Lung (tissue), 12 donors: ENCODE results near the gene BRCA2. TPM values are rescaled to one million over a fixed set of nuclear protein-coding genes. Genes with fewer than 3 reads are reported as not detected.

Source experiments
- ATAC-seq: fragments of 200-7000 bp; cut with Tn5 transposase; one replicate; pipeline ENCODE4 v1.9.1; 2020; ENCODE audit warnings: moderate number of reproducible peaks; ENCODE audit not compliant: insufficient read depth, low FRiP score
- DNase-seq, 3 donors: peaks; one replicate each; pipeline ENCODE4 v3.0.0-alpha.2; 2013 to 2017
- H3K27ac ChIP-seq, 2 donors: one replicate each; pipeline ENCODE4 v1.5.1; 2013; ENCODE audit warnings: mild to moderate bottlenecking in 2 of 2, moderate library complexity in 2 of 2, control low read depth in 1 of 2, inconsistent platforms in 1 of 2, low read depth in 1 of 2, low read length in 1 of 2
- H3K27me3 ChIP-seq, 3 donors: one replicate each; pipeline ENCODE4 v1.5.1; 2013; ENCODE audit warnings: low read length in 2 of 3; ENCODE audit not compliant: control insufficient read depth in 3 of 3, insufficient read depth in 3 of 3
- H3K36me3 ChIP-seq, 4 donors: one replicate each; pipeline ENCODE4 v1.5.1; 2013; ENCODE audit warnings: low read length in 4 of 4, mild to moderate bottlenecking in 1 of 4, moderate library complexity in 1 of 4; ENCODE audit not compliant: control insufficient read depth in 4 of 4, insufficient read depth in 4 of 4
- H3K4me1 ChIP-seq, 5 donors: one replicate each; pipeline ENCODE4 v1.5.1; 2013; ENCODE audit warnings: low read length in 5 of 5, mild to moderate bottlenecking in 2 of 5, moderate library complexity in 1 of 5; ENCODE audit not compliant: control insufficient read depth in 5 of 5, insufficient read depth in 5 of 5
- H3K4me3 ChIP-seq: one replicate; pipeline ENCODE4 v1.5.1; 2013; ENCODE audit warnings: mild to moderate bottlenecking, control low read depth, moderate library complexity
- H3K9ac ChIP-seq, 2 donors: one replicate each; pipeline ENCODE4 v1.5.1; 2013; ENCODE audit warnings: low read length in 2 of 2, control low read depth in 1 of 2; ENCODE audit not compliant: insufficient read depth in 1 of 2
- H3K9me3 ChIP-seq, 4 donors: one replicate each; pipeline ENCODE4 v1.5.1; 2013; ENCODE audit warnings: low read length in 3 of 4, mild to moderate bottlenecking in 1 of 4, moderate library complexity in 1 of 4; ENCODE audit not compliant: control insufficient read depth in 4 of 4, insufficient read depth in 3 of 4
- WGBS, 2 donors: extraction: QIAGEN DNeasy Blood & Tissue Kit; methylation state at CpG; one replicate each; pipeline ENCODE4 v1.1.7; 2013; 5-methylcytosine and 5-hydroxymethylcytosine counted together
- polyA plus RNA-seq, 2 donors: library from polyadenylated mRNA; stranded (reverse); fragments of 200-250 nt; gene quantifications; one replicate each; pipeline ENCODE4 v1.2.1, GENCODE V29; 2013
- total RNA-seq, 2 donors: library from RNA; depleted of rRNA in 1 of 2; stranded (reverse); fragments of >200 nt in 1 of 2; gene quantifications; one replicate each; pipeline ENCODE4 v1.2.1, GENCODE V29; 2014 to 2021
- TF ChIP-seq, protein P1 (sequence below): IDR thresholded peaks from 2 replicates; pipeline ENCODE4 v1.5.1; 2012; ENCODE audit warnings: mild to moderate bottlenecking; ENCODE audit errors: control extremely low read depth, extremely low read depth
- donor health status: control.
- donor health status: control.
- donor health status: Bipolar disorder and iron deficiency.
- donor health status: healthy.
- donor health status: DM: yes; HTN: yes; CAD: no.

BRCA2 gene
- total and polyA plus RNA-seq, 4 donors = 0.85 to 12.8 (median 2.4) TPM

DNA sequence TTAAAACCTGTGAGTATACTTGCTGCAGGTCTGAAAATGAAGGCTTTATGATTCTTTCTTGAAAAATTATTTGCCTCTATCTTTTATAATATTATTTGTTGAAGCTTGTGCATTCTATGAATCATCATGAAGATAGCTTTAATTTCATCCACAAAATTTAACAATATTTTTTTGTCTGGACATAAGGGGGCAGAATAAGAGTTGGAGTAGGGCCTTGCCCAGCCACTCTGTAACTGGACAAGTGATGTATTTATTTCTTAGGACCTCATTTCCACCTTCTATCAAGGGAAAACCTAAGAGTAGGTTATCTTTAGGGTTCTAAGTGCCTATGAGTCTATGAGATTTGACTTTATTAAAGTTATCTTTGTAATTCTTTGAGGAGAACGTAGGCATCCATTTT, 62.7 kb downstream of the BRCA2 start:
- DNase-seq (no peak), ATAC-seq (no peak)
- no peak overlapping the region for H3K27ac ChIP-seq
- 93 to 97% methylated on average over 1 of the region's 1 CpG for WGBS, 2 donors
- H3K9ac ChIP-seq = no peak overlapping the region
- H3K4me1 ChIP-seq = no peaks in the 10 kb centered on the region
- H3K27me3 ChIP-seq = no peaks in the 10 kb centered on the region
- no peak overlapping the region for H3K4me3 ChIP-seq
- H3K36me3 ChIP-seq = no peaks in the 10 kb centered on the region
- TF ChIP-seq, protein P1, sequence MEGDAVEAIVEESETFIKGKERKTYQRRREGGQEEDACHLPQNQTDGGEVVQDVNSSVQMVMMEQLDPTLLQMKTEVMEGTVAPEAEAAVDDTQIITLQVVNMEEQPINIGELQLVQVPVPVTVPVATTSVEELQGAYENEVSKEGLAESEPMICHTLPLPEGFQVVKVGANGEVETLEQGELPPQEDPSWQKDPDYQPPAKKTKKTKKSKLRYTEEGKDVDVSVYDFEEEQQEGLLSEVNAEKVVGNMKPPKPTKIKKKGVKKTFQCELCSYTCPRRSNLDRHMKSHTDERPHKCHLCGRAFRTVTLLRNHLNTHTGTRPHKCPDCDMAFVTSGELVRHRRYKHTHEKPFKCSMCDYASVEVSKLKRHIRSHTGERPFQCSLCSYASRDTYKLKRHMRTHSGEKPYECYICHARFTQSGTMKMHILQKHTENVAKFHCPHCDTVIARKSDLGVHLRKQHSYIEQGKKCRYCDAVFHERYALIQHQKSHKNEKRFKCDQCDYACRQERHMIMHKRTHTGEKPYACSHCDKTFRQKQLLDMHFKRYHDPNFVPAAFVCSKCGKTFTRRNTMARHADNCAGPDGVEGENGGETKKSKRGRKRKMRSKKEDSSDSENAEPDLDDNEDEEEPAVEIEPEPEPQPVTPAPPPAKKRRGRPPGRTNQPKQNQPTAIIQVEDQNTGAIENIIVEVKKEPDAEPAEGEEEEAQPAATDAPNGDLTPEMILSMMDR = no peak
- H3K9me3 ChIP-seq = no peaks in the 10 kb centered on the region

DNA sequence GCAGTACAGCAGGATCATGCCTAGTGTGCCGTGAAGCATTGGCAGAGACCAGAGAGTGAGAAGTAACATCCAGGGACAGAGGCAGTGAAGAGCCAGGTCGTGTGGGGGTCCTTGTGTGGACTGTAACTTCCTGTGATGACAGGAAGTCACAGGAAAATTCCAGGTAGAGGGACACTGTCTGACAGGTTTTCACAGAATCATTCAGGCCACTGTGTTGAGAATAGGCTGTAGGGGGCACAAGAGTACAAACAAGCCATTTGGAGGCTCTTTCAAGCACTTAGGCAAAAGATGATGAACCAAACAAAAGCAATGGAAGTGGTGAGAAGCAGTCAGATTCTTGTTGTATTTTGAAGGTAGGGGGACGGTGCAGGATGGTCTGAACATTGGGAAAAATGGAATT, 66.2 kb downstream of the BRCA2 start:
- DNase-seq (peak in 2 of 3 donors; percentile 20 to 35), ATAC-seq (no peak)
- H3K9me3 ChIP-seq = no peaks in the 10 kb centered on the region
- no peaks in the 10 kb centered on the region for H3K4me1 ChIP-seq
- H3K36me3 ChIP-seq = peaks cover 0 to 4% (median 2%) of the 10 kb centered on the region in 4 donors
- H3K9ac ChIP-seq = no peak overlapping the region
- no peak overlapping the region for H3K27ac ChIP-seq
- TF ChIP-seq, protein P1 = no peak
- H3K27me3 ChIP-seq = no peaks in the 10 kb centered on the region
- H3K4me3 ChIP-seq = no peak overlapping the region
- WGBS, 2 donors = 77 to 81% methylated on average over 3 of the region's 3 CpGs

DNA sequence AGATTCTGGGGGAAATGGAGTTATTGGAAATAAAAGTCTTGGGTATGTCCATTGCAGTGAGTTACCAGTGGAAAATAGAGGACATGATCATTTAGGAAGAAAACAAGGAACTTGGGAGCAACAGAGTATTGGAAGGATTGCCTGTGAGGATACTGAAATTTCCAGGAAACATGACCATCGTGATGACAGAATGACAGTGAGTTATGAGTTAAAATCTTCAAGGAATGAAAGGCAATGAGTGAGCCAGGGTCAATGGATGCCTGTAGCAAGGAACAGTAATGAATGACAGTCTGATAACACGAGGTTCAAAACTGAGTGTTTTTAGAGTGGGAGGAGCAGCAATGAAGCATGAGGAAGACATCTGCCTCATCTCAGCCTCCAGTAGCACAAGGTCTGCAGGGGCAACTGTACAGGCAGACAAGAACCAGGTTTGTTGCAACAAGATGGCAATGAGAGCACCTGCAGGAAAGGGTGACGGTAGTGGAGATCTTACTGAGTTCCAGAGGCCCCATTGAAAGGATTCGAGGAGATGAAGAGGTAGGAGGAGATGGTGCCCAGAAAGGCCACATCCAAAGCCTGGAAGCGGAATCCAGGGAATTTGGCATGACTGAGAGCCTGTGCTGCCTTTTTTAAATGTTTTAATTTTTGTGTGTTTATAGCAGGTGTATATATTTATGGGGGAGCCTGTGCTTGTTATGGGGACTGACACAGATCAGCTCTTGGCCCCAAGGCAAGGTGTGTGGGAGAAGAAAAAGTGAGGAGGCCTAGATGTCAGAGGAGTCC, 68.7 kb downstream of the BRCA2 start:
- Histone ChIP-seq H3K9me3 (no peaks in the 10 kb centered on the region), H3K27ac (no peak overlapping the region), H3K36me3 (peaks cover 0 to 4% (median 2%) of the 10 kb centered on the region in 4 donors), H3K4me3 (no peak overlapping the region), H3K27me3 (no peaks in the 10 kb centered on the region), H3K4me1 (no peaks in the 10 kb centered on the region), H3K9ac (no peak overlapping the region)
- TF ChIP-seq, protein P1 = no peak
- WGBS, 2 donors = 78 to 90% methylated on average over 5 of the region's 5 CpGs
- ATAC-seq (no peak), DNase-seq (no peak)
